GM12892 (cell line): Measurements from ENCODE around the gene ZNF827.

Source experiments
- POLR2A ChIP-seq: IDR thresholded peaks from 2 replicates; pipeline ENCODE4 v1.6.1; 2011; ENCODE audit warnings: low read depth, low read length, control low read depth
- POLR2AphosphoS5 ChIP-seq: IDR thresholded peaks from 2 replicates; pipeline ENCODE4 v1.6.1; 2011; ENCODE audit warnings: low read depth, low read length, control low read depth

- TF ChIP-seq POLR2A (no peak), POLR2AphosphoS5 (no peak)
Observed at GRCh38 chr4:145779319-145779801, 159.3 kb downstream of the ZNF827 start.
